NB4 (cell line): ENCODE data around the gene TOMM20.
A peak's percentile ranks its signal among the peaks of the same experiment; 100 is the strongest.

Experiments used
- DNase-seq: peaks from one replicate; pipeline ENCODE4 v3.0.0; 2010; ENCODE audit warnings: low read depth
- H3K4me3 ChIP-seq: one replicate; pipeline ENCODE4 v1.5.1; 2011; ENCODE audit warnings: mild to moderate bottlenecking, low read depth, low read length, moderate library complexity
- MYC ChIP-seq: IDR thresholded peaks from 2 replicates; pipeline ENCODE4 v1.6.1; 2011; ENCODE audit warnings: low read depth, low read length
- POLR2A ChIP-seq: IDR thresholded peaks from 2 replicates; pipeline ENCODE4 v1.6.1; 2011; ENCODE audit warnings: mild to moderate bottlenecking; ENCODE audit not compliant: insufficient read length; ENCODE audit errors: extremely low read depth
- TF ChIP-seq, protein P1 (sequence below): IDR thresholded peaks from one replicate; pipeline ENCODE4 v1.5.1; 2012; ENCODE audit warnings: low read depth, low read length
- TF ChIP-seq, protein P2 (sequence below): IDR thresholded peaks from 2 replicates; pipeline ENCODE4 v1.6.1; 2011; ENCODE audit warnings: low read depth, low read length

The TOMM20 gene

DNA sequence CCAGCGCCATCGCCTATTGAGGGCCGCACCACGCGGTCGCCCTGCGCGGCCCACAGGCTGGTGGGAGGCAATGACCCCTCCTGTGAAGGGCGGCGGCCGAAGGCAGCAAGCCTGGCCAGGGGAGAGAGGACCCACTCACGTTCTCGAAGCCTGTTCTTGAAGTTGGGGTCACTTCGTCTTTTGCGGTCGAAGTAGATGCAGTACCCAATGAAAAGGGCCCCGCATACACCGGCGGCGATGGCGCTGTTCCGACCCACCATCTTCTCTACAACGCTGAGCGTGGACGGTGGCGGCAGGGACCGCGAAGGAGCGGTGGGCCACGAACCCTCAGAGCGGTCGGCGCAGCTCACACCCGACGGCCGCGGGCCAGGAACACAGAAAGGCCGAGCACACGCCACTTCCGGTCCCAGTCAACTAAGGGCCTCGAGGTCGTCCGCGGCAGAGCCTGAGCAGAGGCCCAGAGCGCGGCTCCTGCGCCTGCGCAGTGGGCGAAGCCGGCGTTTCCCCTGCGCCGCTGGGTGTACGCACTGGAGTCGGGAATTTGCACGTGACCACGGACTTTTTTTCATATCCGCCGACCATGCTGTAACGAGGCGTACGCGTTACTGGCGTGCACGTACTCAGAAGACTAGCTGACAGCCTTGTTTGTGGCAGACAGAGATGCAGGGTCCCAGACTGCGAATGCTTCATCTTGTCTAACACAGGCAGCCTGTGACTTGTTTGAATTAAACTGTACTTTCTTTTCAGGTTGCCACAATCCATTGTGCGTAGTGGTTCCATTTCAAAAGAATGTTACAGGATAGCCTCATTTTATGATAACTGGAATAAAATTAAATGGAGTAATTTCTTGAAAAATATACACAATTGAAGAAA is at the start of gene TOMM20:
Gene TOMM20 (minus strand): TSS at position 382 of the 873 bp plus-strand sequence. CDS start 122 bp downstream, at position 260.
- TF ChIP-seq POLR2A (peak; percentile 85), MYC (peak; percentile 98)
- TF ChIP-seq, protein P1, sequence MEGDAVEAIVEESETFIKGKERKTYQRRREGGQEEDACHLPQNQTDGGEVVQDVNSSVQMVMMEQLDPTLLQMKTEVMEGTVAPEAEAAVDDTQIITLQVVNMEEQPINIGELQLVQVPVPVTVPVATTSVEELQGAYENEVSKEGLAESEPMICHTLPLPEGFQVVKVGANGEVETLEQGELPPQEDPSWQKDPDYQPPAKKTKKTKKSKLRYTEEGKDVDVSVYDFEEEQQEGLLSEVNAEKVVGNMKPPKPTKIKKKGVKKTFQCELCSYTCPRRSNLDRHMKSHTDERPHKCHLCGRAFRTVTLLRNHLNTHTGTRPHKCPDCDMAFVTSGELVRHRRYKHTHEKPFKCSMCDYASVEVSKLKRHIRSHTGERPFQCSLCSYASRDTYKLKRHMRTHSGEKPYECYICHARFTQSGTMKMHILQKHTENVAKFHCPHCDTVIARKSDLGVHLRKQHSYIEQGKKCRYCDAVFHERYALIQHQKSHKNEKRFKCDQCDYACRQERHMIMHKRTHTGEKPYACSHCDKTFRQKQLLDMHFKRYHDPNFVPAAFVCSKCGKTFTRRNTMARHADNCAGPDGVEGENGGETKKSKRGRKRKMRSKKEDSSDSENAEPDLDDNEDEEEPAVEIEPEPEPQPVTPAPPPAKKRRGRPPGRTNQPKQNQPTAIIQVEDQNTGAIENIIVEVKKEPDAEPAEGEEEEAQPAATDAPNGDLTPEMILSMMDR = no peak
- TF ChIP-seq, protein P2, sequence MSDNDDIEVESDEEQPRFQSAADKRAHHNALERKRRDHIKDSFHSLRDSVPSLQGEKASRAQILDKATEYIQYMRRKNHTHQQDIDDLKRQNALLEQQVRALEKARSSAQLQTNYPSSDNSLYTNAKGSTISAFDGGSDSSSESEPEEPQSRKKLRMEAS = peak; percentile 99
- DNase-seq = peak; percentile 98
- H3K4me3 ChIP-seq = peak within 1 kb of the TSS; percentile 99

DNA sequence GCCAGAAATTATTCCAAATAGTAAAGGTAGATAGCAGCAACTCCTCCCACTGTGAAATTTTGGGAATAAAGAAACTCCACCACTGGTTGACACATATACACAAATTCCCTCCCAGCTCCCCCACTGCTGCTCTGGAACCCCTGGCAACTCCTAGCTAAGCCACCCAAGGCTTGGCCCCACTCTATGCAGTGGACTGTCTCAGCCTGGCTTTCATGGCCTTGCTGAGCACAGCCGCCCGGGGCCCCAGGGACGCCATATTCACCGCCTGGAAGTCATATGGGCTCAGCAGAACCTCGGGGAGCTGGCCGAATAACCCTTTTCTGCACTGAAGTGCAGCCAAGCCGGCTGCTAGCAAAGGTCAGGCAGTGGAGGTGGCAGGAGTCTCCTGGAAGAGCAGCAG is 47.8 kb upstream of the TOMM20 start:
- no peak overlapping the region for H3K4me3 ChIP-seq
- TF ChIP-seq, protein P1 = no peak
- TF ChIP-seq MYC (no peak), POLR2A (no peak)
- TF ChIP-seq, protein P2 = no peak
- no peak for DNase-seq

DNA sequence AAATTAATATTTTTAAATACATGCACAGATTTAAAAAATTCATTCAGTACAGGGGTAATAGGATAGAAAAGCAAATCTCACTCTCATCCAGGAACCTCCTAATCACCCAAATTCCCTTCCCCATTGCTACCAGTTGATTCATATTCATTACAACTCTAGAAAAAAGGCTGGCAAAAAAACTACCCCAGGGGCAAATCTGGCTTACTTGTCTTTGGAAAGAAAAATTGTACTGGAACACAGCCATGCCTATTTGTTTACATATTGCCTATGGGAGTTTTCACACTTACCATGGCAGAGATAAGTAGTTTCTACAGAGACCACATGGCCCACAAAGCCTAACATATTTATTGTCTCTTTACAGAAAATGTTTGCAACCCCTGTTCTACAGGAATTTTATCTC is 41.3 kb upstream of the TOMM20 start:
- TF ChIP-seq POLR2A = no peak
- TF ChIP-seq, protein P2 = no peak
- H3K4me3 ChIP-seq = no peak overlapping the region
- no peak for DNase-seq

DNA sequence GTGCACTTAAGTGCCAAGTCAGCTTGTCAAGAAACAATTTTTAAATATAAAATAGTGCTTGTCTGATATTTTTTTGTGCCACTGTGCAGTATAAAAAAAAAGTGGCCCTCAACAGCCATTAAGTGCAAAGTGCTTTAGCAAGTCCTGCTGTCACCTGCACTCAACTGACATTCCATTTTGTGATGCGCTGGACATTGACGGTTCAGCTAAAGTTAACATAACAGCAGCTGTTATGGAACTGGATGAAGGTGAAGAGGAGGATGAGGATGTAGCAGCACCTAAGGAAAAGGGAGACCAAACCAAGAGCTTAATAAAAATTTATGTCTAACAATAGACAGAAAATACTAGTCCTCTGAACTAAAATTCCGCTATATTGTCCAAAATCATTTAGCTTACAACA is 39.7 kb upstream of the TOMM20 start:
- TF ChIP-seq POLR2A (no peak), MYC (no peak)
- TF ChIP-seq, protein P2 = no peak
- TF ChIP-seq, protein P1 = no peak
- no peak overlapping the region for H3K4me3 ChIP-seq
- no peak for DNase-seq

- DNase-seq = peak; percentile 7
- TF ChIP-seq, protein P2 = no peak
- TF ChIP-seq MYC (no peak), POLR2A (no peak)
- TF ChIP-seq, protein P1 = no peak
- peak overlapping the region; percentile 76 for H3K4me3 ChIP-seq
These were observed 33.2 kb upstream of the TOMM20 start for GRCh38 chr1:235161685-235162327.
